HepG2 (cell line): ENCODE results near the gene ELP5. TPM values are rescaled to one million over a fixed set of nuclear protein-coding genes. Genes with fewer than 3 reads are reported as not detected.

Source experiments
- CBFB ChIP-seq: sonication (generic); formaldehyde crosslinking; IDR thresholded peaks from 2 replicates; pipeline ENCODE4 v1.4.0; 2020; ENCODE audit warnings: missing genetic modification reagents
- GPN1 ChIP-seq: sonication (generic); formaldehyde crosslinking; IDR thresholded peaks from 2 replicates; pipeline ENCODE4 v1.5.1; 2020; ENCODE audit warnings: missing genetic modification reagents, borderline replicate concordance
- KAT8 ChIP-seq: IDR thresholded peaks from 2 replicates; pipeline ENCODE4 v1.6.1; 2016; ENCODE audit warnings: missing genetic modification reagents, missing compliant biosample characterization
- KMT2B ChIP-seq: IDR thresholded peaks from 2 replicates; pipeline ENCODE4 v1.6.1; 2016; ENCODE audit warnings: missing genetic modification reagents, missing compliant biosample characterization
- MAF1 ChIP-seq: sonication (generic); formaldehyde crosslinking; IDR thresholded peaks from 2 replicates; pipeline ENCODE4 v1.5.0; 2020; ENCODE audit warnings: missing genetic modification reagents, borderline replicate concordance
- MAZ ChIP-seq, 2 experiments: sonication (generic) in 1 of 2; formaldehyde crosslinking in 1 of 2; IDR thresholded peaks; 2 replicates each; pipeline versions ENCODE4 v1.5.0 to v1.6.1; 2012 to 2020; ENCODE audit warnings: low read depth in 2 of 2, mild to moderate bottlenecking in 2 of 2, borderline replicate concordance in 1 of 2, improper control_type of control experiment in 1 of 2, low read length in 1 of 2, missing genetic modification reagents in 1 of 2, moderate library complexity in 1 of 2
- MED1 ChIP-seq: sonication (generic); formaldehyde crosslinking; IDR thresholded peaks from 2 replicates; pipeline ENCODE4 v1.4.0; 2020; ENCODE audit warnings: missing genetic modification reagents
- MXD1 ChIP-seq: sonication (generic); formaldehyde crosslinking; IDR thresholded peaks from 2 replicates; pipeline ENCODE4 v1.4.0; 2020; ENCODE audit warnings: mild to moderate bottlenecking, missing genetic modification reagents
- SOX13 ChIP-seq, 3 experiments: fragments of 450-650 bp in 1 of 3; sonication (generic) in 1 of 3; formaldehyde crosslinking in 1 of 3; IDR thresholded peaks in 2 of 3; conservative IDR thresholded peaks in 1 of 3; 2 replicates each; pipeline versions ENCODE4 v1.5.0 to v1.6.1; 2016 to 2020; ENCODE audit warnings: antibody characterized with exemption in 1 of 3, mild to moderate bottlenecking in 1 of 3, missing compliant biosample characterization in 1 of 3, missing genetic modification reagents in 1 of 3, moderate library complexity in 1 of 3
- SP4 ChIP-seq: sonication (generic); formaldehyde crosslinking; IDR thresholded peaks from 2 replicates; pipeline ENCODE4 v1.8.1; 2023; ENCODE audit warnings: mild to moderate bottlenecking, missing genetic modification reagents
- TRIM24 ChIP-seq: sonication (generic); formaldehyde crosslinking; IDR thresholded peaks from 2 replicates; pipeline ENCODE4 v1.8.0; 2022; ENCODE audit warnings: mild to moderate bottlenecking, missing genetic modification reagents
- TSC22D2 ChIP-seq: sonication (generic); formaldehyde crosslinking; IDR thresholded peaks from 2 replicates; pipeline ENCODE4 v1.5.1; 2020; ENCODE audit warnings: missing genetic modification reagents, mild to moderate bottlenecking, borderline replicate concordance
- UBTF ChIP-seq: sonication (generic); formaldehyde crosslinking; IDR thresholded peaks from 2 replicates; pipeline ENCODE4 v1.4.0; 2020; ENCODE audit warnings: mild to moderate bottlenecking, missing genetic modification reagents
- ZBTB33 ChIP-seq: sonication (generic); formaldehyde crosslinking; IDR thresholded peaks from 2 replicates; pipeline ENCODE4 v1.4.0; 2020; ENCODE audit warnings: missing genetic modification reagents
- ZNF552 ChIP-seq: sonication (generic); formaldehyde crosslinking; IDR thresholded peaks from 2 replicates; pipeline ENCODE4 v1.9.0; 2022; ENCODE audit warnings: missing genetic modification reagents, mild to moderate bottlenecking, borderline replicate concordance
- ZNF564 ChIP-seq: sonication (generic); formaldehyde crosslinking; IDR thresholded peaks from 2 replicates; pipeline ENCODE4 v1.8.1; 2023; ENCODE audit warnings: mild to moderate bottlenecking, missing genetic modification reagents
- ZNF768 ChIP-seq: sonication (generic); formaldehyde crosslinking; IDR thresholded peaks from 2 replicates; pipeline ENCODE4 v1.4.0; 2020; ENCODE audit warnings: missing genetic modification reagents
- ZNF777 ChIP-seq: sonication (generic); formaldehyde crosslinking; IDR thresholded peaks from 2 replicates; pipeline ENCODE4 v1.4.0; 2020; ENCODE audit warnings: missing genetic modification reagents
- ZNF878 ChIP-seq: sonication (generic); formaldehyde crosslinking; IDR thresholded peaks from 2 replicates; pipeline ENCODE4 v1.8.1; 2023; ENCODE audit warnings: mild to moderate bottlenecking, missing genetic modification reagents, moderate library complexity
- polyA plus RNA-seq, 8 experiments: library from polyadenylated mRNA; depleted of rRNA in 3 of 8; stranded (reverse) in 7 of 8; unstranded in 1 of 8; fragments of >200 nt; fragmentation: Illumina TruSeq in 4 of 8; extraction: Trizol in 4 of 8; gene quantifications; 2 replicates each; pipeline versions ENCODE4 v1.2.1 to v1.2.3, GENCODE V29; 2011 to 2016; ENCODE audit warnings: low read depth in 4 of 8, missing spikeins in 1 of 8, mixed read lengths in 1 of 8; ENCODE audit not compliant: insufficient read depth in 1 of 8
- total RNA-seq, 5 experiments: library from RNA; depleted of rRNA; stranded (reverse); fragments of >200 nt; fragmentation: Illumina TruSeq; extraction: Trizol; gene quantifications; 2 replicates each; pipeline ENCODE4 v1.2.3, GENCODE V29; 2016; ENCODE audit warnings: low read depth in 1 of 5
- TF ChIP-seq, protein P1 (sequence below): sonication (generic); formaldehyde crosslinking; IDR thresholded peaks from 2 replicates; pipeline ENCODE4 v1.4.0; 2020; ENCODE audit warnings: missing genetic modification reagents

Gene ELP5
- total and polyA plus RNA-seq, 2 of the 13 experiments (the other 11 are each of a cell fraction or from before 2014, with no cell fraction given): 67.6 to 69.8 TPM

GRCh38 chr17:7296189-7296861 is 44.3 kb downstream of the ELP5 start (continued):
- TF ChIP-seq MXD1 (CRISPR knock-in tag) (peak; percentile 67; the same call in 1 of the 2 replicates), KAT8 (CRISPR knock-in tag) (0 out of 2 replicates have a peak, but pooled peaks have one; percentile 53), UBTF (CRISPR knock-in tag) (peak; percentile 50; the same call in 1 of the 2 replicates), ZNF777 (CRISPR knock-in tag) (peak; percentile 43; the same call in 1 of the 2 replicates), MAZ (IDR thresholded peaks at IDR 0.05; ENCODE audit: borderline replicate concordance, low read depth, low read length) (no peak), MAZ (CRISPR knock-in tag; IDR thresholded peaks at IDR 0.05; ENCODE audit: low read depth) (peak; percentile 82), ZNF878 (CRISPR knock-in tag) (no peak), GPN1 (CRISPR knock-in tag) (no peak), ZNF564 (CRISPR knock-in tag) (peak; percentile 70; the same call in 1 of the 2 replicates), MAF1 (no peak), SP4 (no peak), MED1 (CRISPR knock-in tag) (peak; percentile 54; the same call in 1 of the 2 replicates), ZBTB33 (CRISPR knock-in tag) (peak; percentile 42; the same call in 1 of the 2 replicates), SOX13 (IDR thresholded peaks at IDR 0.05) (no peak), SOX13 (CRISPR knock-in tag; conservative IDR thresholded peaks at IDR 0.05 in 1 of 2, IDR thresholded peaks at IDR 0.05 in 1 of 2) (peak in 1 of 2 experiments; percentile 43; a peak in 1 of 4 replicates), TRIM24 (CRISPR knock-in tag) (no peak), ZNF552 (CRISPR knock-in tag) (peak; percentile 78; the same call in 1 of the 2 replicates), TSC22D2 (CRISPR knock-in tag) (peak; percentile 36; the same call in 1 of the 2 replicates), KMT2B (0 out of 2 replicates have a peak, but pooled peaks have one; percentile 38), CBFB (CRISPR knock-in tag) (peak; percentile 79; the same call in 1 of the 2 replicates), ZNF768 (CRISPR knock-in tag) (peak; percentile 55; the same call in 1 of the 2 replicates)
- TF ChIP-seq, protein P1, sequence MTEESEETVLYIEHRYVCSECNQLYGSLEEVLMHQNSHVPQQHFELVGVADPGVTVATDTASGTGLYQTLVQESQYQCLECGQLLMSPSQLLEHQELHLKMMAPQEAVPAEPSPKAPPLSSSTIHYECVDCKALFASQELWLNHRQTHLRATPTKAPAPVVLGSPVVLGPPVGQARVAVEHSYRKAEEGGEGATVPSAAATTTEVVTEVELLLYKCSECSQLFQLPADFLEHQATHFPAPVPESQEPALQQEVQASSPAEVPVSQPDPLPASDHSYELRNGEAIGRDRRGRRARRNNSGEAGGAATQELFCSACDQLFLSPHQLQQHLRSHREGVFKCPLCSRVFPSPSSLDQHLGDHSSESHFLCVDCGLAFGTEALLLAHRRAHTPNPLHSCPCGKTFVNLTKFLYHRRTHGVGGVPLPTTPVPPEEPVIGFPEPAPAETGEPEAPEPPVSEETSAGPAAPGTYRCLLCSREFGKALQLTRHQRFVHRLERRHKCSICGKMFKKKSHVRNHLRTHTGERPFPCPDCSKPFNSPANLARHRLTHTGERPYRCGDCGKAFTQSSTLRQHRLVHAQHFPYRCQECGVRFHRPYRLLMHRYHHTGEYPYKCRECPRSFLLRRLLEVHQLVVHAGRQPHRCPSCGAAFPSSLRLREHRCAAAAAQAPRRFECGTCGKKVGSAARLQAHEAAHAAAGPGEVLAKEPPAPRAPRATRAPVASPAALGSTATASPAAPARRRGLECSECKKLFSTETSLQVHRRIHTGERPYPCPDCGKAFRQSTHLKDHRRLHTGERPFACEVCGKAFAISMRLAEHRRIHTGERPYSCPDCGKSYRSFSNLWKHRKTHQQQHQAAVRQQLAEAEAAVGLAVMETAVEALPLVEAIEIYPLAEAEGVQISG (CRISPR knock-in tag): peak; percentile 77
